K562 (cell line): ENCODE measurements around the gene ZNF222. TPM values are rescaled to one million over a fixed set of nuclear protein-coding genes. Genes with fewer than 3 reads are reported as not detected.

ENCODE experiments used
- AFF1 ChIP-seq, 2 experiments: fragments of 450-650 bp; IDR thresholded peaks; 2 replicates each; pipeline ENCODE4 v1.6.1; 2018; ENCODE audit warnings: mild to moderate bottlenecking in 2 of 2, low read depth in 1 of 2; ENCODE audit not compliant: partially characterized antibody in 2 of 2
- ARHGAP35 ChIP-seq: fragments of 450-650 bp; IDR thresholded peaks from 2 replicates; pipeline ENCODE4 v1.6.1; 2018; ENCODE audit not compliant: partially characterized antibody
- ATF1 ChIP-seq, 2 experiments: fragments of 450-650 bp in 1 of 2; IDR thresholded peaks; 2 replicates each; pipeline ENCODE4 v1.6.1; 2016; ENCODE audit warnings: missing compliant biosample characterization in 1 of 2, missing genetic modification characterization in 1 of 2
- HDAC8 ChIP-seq: fragments of 450-650 bp; IDR thresholded peaks from 2 replicates; pipeline ENCODE4 v1.6.1; 2016; ENCODE audit warnings: mild to moderate bottlenecking, missing genetic modification characterization, moderate library complexity, missing compliant biosample characterization
- MAZ ChIP-seq, 2 experiments: fragments of 450-650 bp in 1 of 2; sonication (generic) in 1 of 2; formaldehyde crosslinking; IDR thresholded peaks in 1 of 2; conservative IDR thresholded peaks in 1 of 2; 2 replicates each; pipeline versions ENCODE4 v1.4.0 to v1.5.0; 2020; ENCODE audit warnings: mild to moderate bottlenecking in 1 of 2, missing genetic modification reagents in 1 of 2
- MNT ChIP-seq, 2 experiments: fragments of 450-650 bp; conservative IDR thresholded peaks; 2 replicates each; pipeline ENCODE4 v1.6.1; 2017; ENCODE audit warnings: mild to moderate bottlenecking in 2 of 2, moderate library complexity in 2 of 2
- NBN ChIP-seq: fragments of 450-650 bp; IDR thresholded peaks from 2 replicates; pipeline ENCODE4 v1.6.1; 2016; ENCODE audit warnings: low read depth, mild to moderate bottlenecking
- NCOA2 ChIP-seq, 2 experiments: fragments of 450-650 bp; IDR thresholded peaks; 2 replicates each; pipeline ENCODE4 v1.6.1; 2018; ENCODE audit warnings: mild to moderate bottlenecking in 2 of 2, moderate library complexity in 1 of 2; ENCODE audit not compliant: partially characterized antibody in 2 of 2
- NKRF ChIP-seq: fragments of 450-650 bp; IDR thresholded peaks from 2 replicates; pipeline ENCODE4 v1.6.1; 2016; ENCODE audit warnings: borderline replicate concordance
- PTRF ChIP-seq: fragments of 450-650 bp; IDR thresholded peaks from 2 replicates; pipeline ENCODE4 v1.6.1; 2016; ENCODE audit warnings: mild to moderate bottlenecking, missing genetic modification characterization, missing compliant biosample characterization
- RBM25 ChIP-seq: fragments of 200-400 bp; formaldehyde crosslinking; IDR thresholded peaks from 2 replicates; pipeline ENCODE4 v1.6.1; 2018; ENCODE audit warnings: low read length, low read depth, moderate library complexity; ENCODE audit not compliant: severe bottlenecking
- SMAD4 ChIP-seq: fragments of 250-450 bp; sonication (Bioruptor Pico); conservative IDR thresholded peaks from 2 replicates; pipeline ENCODE4 v1.8.0; 2021; ENCODE audit warnings: inconsistent platforms, mild to moderate bottlenecking, moderate library complexity
- SMC3 ChIP-seq: conservative IDR thresholded peaks from 2 replicates; pipeline ENCODE4 v1.6.1; 2011; ENCODE audit warnings: low read depth, low read length, improper control_type of control experiment; ENCODE audit not compliant: insufficient read depth
- SNIP1 ChIP-seq: fragments of 450-650 bp; IDR thresholded peaks from 2 replicates; pipeline ENCODE4 v1.7.1; 2017; ENCODE audit warnings: low read depth, mild to moderate bottlenecking
- YY1 ChIP-seq, 3 experiments: IDR thresholded peaks; 2 replicates each; pipeline ENCODE4 v1.6.1; 2011; ENCODE audit warnings: low read length in 2 of 3, mild to moderate bottlenecking in 2 of 3, moderate library complexity in 2 of 3, borderline replicate concordance in 1 of 3, control low read depth in 1 of 3, low read depth in 1 of 3; ENCODE audit not compliant: insufficient read depth in 3 of 3, insufficient replicate concordance in 2 of 3, control insufficient read depth in 1 of 3, insufficient read length in 1 of 3; ENCODE audit errors: extremely low read depth in 1 of 3
- ZBED1 ChIP-seq: IDR thresholded peaks from 2 replicates; pipeline ENCODE4 v1.6.1; 2014
- ZNF785 ChIP-seq: fragments of 250-450 bp; sonication (Bioruptor Pico); IDR thresholded peaks from 2 replicates; pipeline ENCODE4 v1.4.0; 2020; ENCODE audit warnings: mild to moderate bottlenecking
- ZNF830 ChIP-seq: fragments of 250-450 bp; sonication (Bioruptor Pico); IDR thresholded peaks from 2 replicates; pipeline ENCODE4 v1.5.0; 2021; ENCODE audit warnings: mild to moderate bottlenecking
- polyA plus RNA-seq, 8 experiments: library from polyadenylated mRNA; depleted of rRNA in 4 of 8; stranded (reverse) in 5 of 8; unstranded in 3 of 8; fragments of >200 nt; fragmentation: Nextera tagmentation in 2 of 8; fragmentation: Illumina TruSeq in 1 of 8; extraction: Ambion mirVana in 2 of 8; extraction: Trizol in 1 of 8; gene quantifications; 2 replicates each; pipeline versions ENCODE4 v1.2.1 to v1.2.3, GENCODE V29; 2011 to 2014; ENCODE audit warnings: inconsistent platforms in 1 of 8, missing spikeins in 1 of 8
- total RNA-seq, 7 experiments: library from RNA; depleted of rRNA in 6 of 7; stranded (reverse); fragments of >200 nt in 6 of 7; fragmentation: Illumina TruSeq in 2 of 7; extraction: Trizol in 2 of 7; gene quantifications; 2 replicates each; pipeline versions ENCODE4 v1.2.1 to v1.2.3, GENCODE V29; 2011 to 2021; ENCODE audit warnings: low replicate concordance in 1 of 7

Gene ZNF222
- total and polyA plus RNA-seq, 9 of the 15 experiments (the other 6 are each of a cell fraction or from before 2014, with no cell fraction given): 2.3 to 4.5 (median 3.0) TPM

- TF ChIP-seq NCOA2 (IDR thresholded peaks at IDR 0.05; ENCODE audit: partially characterized antibody in 2 of 2) (no peak), NKRF (0 out of 2 replicates have a peak, but pooled peaks have one; percentile 27), SMAD4 (CRISPR knock-in tag) (0 out of 2 replicates have a peak, but pooled peaks have one; percentile 30), HDAC8 (tag) (no peak), SNIP1 (no peak), ARHGAP35 (no peak), PTRF (tag) (no peak), ZNF785 (CRISPR knock-in tag) (no peak), ATF1 (CRISPR knock-in tag; IDR thresholded peaks at IDR 0.05) (no peak), ATF1 (tag; IDR thresholded peaks at IDR 0.05) (peak; percentile 87), ZBED1 (no peak), MAZ (CRISPR knock-in tag; conservative IDR thresholded peaks at IDR 0.05 in 1 of 2, IDR thresholded peaks at IDR 0.05 in 1 of 2) (peak; percentile 16 to 63; a peak in 1 of 4 replicates), AFF1 (IDR thresholded peaks at IDR 0.05; ENCODE audit: low read depth in 1 of 2, partially characterized antibody in 2 of 2) (peak in 1 of 2 experiments; percentile 96), ZNF830 (CRISPR knock-in tag) (peak; percentile 34; the same call in 1 of the 2 replicates), NBN (no peak), YY1 (IDR thresholded peaks at IDR 0.05; ENCODE audit: borderline replicate concordance in 1 of 3, control insufficient read depth in 1 of 3, extremely low read depth in 1 of 3, insufficient read depth in 3 of 3, insufficient read length in 1 of 3, insufficient replicate concordance in 2 of 3, low read depth in 1 of 3, low read length in 2 of 3) (peak; percentile 80 to 97 (median 93)), RBM25 (no peak), MNT (conservative IDR thresholded peaks at IDR 0.05) (0 out of 4 replicates have a peak, but pooled peaks of 1 of the 2 experiments have one; percentile 45), SMC3 (no peak)
These were observed 22.4 kb upstream of the ZNF222 start, which contains the start of gene ZNF230 (continued) for GRCh38 chr19:44002566-44003460.
